Posterior vena cava (tissue), 2 donors: ENCODE results near the gene MPL. TPM values are rescaled to one million over a fixed set of nuclear protein-coding genes. Genes with fewer than 3 reads are reported as not detected.
"Not testable (repeated sequence)": the region's sequence is repeated elsewhere in the genome, so short reads cannot be mapped to it uniquely, and the experiment has no call there.

ENCODE experiments used
- DNase-seq: peaks from one replicate; pipeline ENCODE4 v3.0.0-alpha.2; 2020; ENCODE audit warnings: low spot score
- intact Hi-C, 2 donors: fragments of 100-400 bp; cut with DNase I; formaldehyde crosslinking; loops; one replicate each; pipeline versions ENCODE4 v1.14.1 to v1.14.2; 2022 to 2023
- microRNA-seq, 2 donors: library from miRNA; unstranded; fragments of <30 nt; microRNA quantifications; one replicate each; pipeline ENCODE4 v1.2.0, GENCODE V29; 2020 to 2021; ENCODE audit warnings: borderline microRNAs expressed in 2 of 2
- total RNA-seq, 2 donors: library from RNA; stranded (reverse); fragmentation: NEBNext Ultra II Directional; extraction: Animal tissue kit (Norgen Biotek cat#: 25700); gene quantifications; one replicate each; pipeline ENCODE4 v1.2.1, GENCODE V29; 2021
- donor health status: DM: yes; HTN: yes; CAD: no.
- donor health status: DM: yes; HTN: yes; CAD: no.

The MPL gene
- total RNA-seq, 2 donors from 2014 or later, result 0.90 TPM; not detected in 1

- DNase-seq, result peak; percentile 98
- intact Hi-C loops, result no loop called here
Observed at GRCh38 chr1:43389326-43390313, 52.0 kb downstream of the MPL start, which contains the start of the genes MED8 and SZT2. MED8 (minus strand) TSS chr1:43389800; CDS start chr1:43389764, 36 bp downstream. SZT2 (plus strand) TSS chr1:43389899; CDS start chr1:43389969, 70 bp downstream.

GRCh38 chr1:43392702-43393101 lies 55.1 kb downstream of the MPL start:
- intact Hi-C loops, result no loop called here
- DNase-seq, result no peak

- intact Hi-C loops, result no loop called here
- no peak for DNase-seq
Observed at GRCh38 chr1:43395523-43395922, 57.9 kb downstream of the MPL start.

- DNase-seq, result no peak
- intact Hi-C loops, result no loop called here
Observed at GRCh38 chr1:43396059-43396458, 58.4 kb downstream of the MPL start.

GRCh38 chr1:43398227-43398626 lies 60.6 kb downstream of the MPL start:
- DNase-seq, result no peak
- intact Hi-C loops, result no loop called here

- DNase-seq, intact Hi-C loops: not testable (repeated sequence)
Observed at GRCh38 chr1:43400441-43400840, 62.8 kb downstream of the MPL start.

GRCh38 chr1:43402089-43402865 lies 64.7 kb downstream of the MPL start:
- no peak for DNase-seq
- intact Hi-C loops, result no loop called here

Small RNA genes within 50 kb of the gene (microRNA-seq; reads per million reads assigned to microRNA genes)
- gene MIR6734, result 0.52 to 1.9 reads per million in 2 donors

Other genes with a start within 250 kb of the MPL start
- 10 to 100 TPM; 27.3 to 42.4 TPM for gene EBNA1BP2, start 165.5 kb upstream of the MPL start, total RNA-seq
- gene CFAP57, start 165.5 kb upstream of the MPL start, total RNA-seq, result under 1 TPM in 1 of 2 donors, not detected in 1; 0.09 TPM
- gene TMEM125, start 67.8 kb upstream of the MPL start, total RNA-seq, result under 1 TPM in 1 of 2 donors, not detected in 1; 0.29 TPM
- not detected for gene C1orf210, start 52.2 kb upstream of the MPL start, total RNA-seq
- 10 to 100 TPM; 32.5 to 46.6 TPM for gene TIE1, start 36.8 kb upstream of the MPL start, total RNA-seq
- gene CDC20, start 21.2 kb downstream of the MPL start, total RNA-seq, result 1 to 10 TPM in 1 of 2 donors, under 1 TPM in 1; 0.95 to 1.0 TPM
- 10 to 100 TPM; 58.2 to 64.6 TPM for gene ELOVL1, start 30.2 kb downstream of the MPL start, total RNA-seq
- gene MED8, start 52.0 kb downstream of the MPL start, total RNA-seq, result 10 to 100 TPM; 27.0 to 30.5 TPM
- 10 to 100 TPM; 43.3 to 45.8 TPM for gene SZT2, start 52.1 kb downstream of the MPL start, total RNA-seq
- gene HYI, start 116.1 kb downstream of the MPL start, total RNA-seq, result 10 to 100 TPM; 27.6 to 28.8 TPM
- gene PTPRF, start 193.1 kb downstream of the MPL start, total RNA-seq, result 10 to 100 TPM; 59.0 to 68.3 TPM